IMR-90 (cell line): Measurements from ENCODE around the gene BPIFA1.

Source experiments
- BHLHE40 ChIP-seq: fragments of 150-350 bp; IDR thresholded peaks from 2 replicates; pipeline ENCODE4 v1.6.1; 2016; ENCODE audit warnings: mild to moderate bottlenecking, low read depth, low read length
- CEBPB ChIP-seq: IDR thresholded peaks from 2 replicates; pipeline ENCODE4 v1.6.1; 2012; ENCODE audit warnings: low read depth, low read length, improper control_type of control experiment
- CHD1 ChIP-seq: IDR thresholded peaks from 2 replicates; pipeline ENCODE4 v1.6.1; 2012; ENCODE audit warnings: low read depth, low read length, improper control_type of control experiment
- CTCF ChIP-seq: conservative IDR thresholded peaks from 2 replicates; pipeline ENCODE4 v1.5.1; 2012; ENCODE audit warnings: mild to moderate bottlenecking, low read depth, low read length, improper control_type of control experiment
- ELK1 ChIP-seq: fragments of 150-350 bp; IDR thresholded peaks from 2 replicates; pipeline ENCODE4 v1.6.1; 2016; ENCODE audit warnings: low read depth, mild to moderate bottlenecking, low read length, moderate library complexity, borderline replicate concordance
- FOS ChIP-seq: fragments of 150-350 bp; IDR thresholded peaks from 2 replicates; pipeline ENCODE4 v1.6.1; 2016; ENCODE audit warnings: low read depth, low read length
- MAFK ChIP-seq: IDR thresholded peaks from 2 replicates; pipeline ENCODE4 v1.6.1; 2012; ENCODE audit warnings: low read depth, low read length, improper control_type of control experiment
- MAZ ChIP-seq: IDR thresholded peaks from 2 replicates; pipeline ENCODE4 v1.6.1; 2012; ENCODE audit warnings: low read depth, mild to moderate bottlenecking, low read length, improper control_type of control experiment, moderate library complexity, borderline replicate concordance
- POLR2A ChIP-seq: IDR thresholded peaks from 2 replicates; pipeline ENCODE4 v1.6.1; 2012; ENCODE audit warnings: mild to moderate bottlenecking, low read depth, low read length
- RAD21 ChIP-seq: IDR thresholded peaks from 2 replicates; pipeline ENCODE4 v1.6.1; 2012; ENCODE audit warnings: low read length, improper control_type of control experiment
- RFX5 ChIP-seq: IDR thresholded peaks from 2 replicates; pipeline ENCODE4 v1.8.0; 2012; ENCODE audit warnings: low read depth, mild to moderate bottlenecking, low read length, moderate library complexity
- SMC3 ChIP-seq: fragments of 150-350 bp; IDR thresholded peaks from 2 replicates; pipeline ENCODE4 v1.6.1; 2016; ENCODE audit warnings: low read depth, mild to moderate bottlenecking, antibody characterized with exemption, low read length, moderate library complexity
- USF2 ChIP-seq: fragments of 150-350 bp; IDR thresholded peaks from 2 replicates; pipeline ENCODE4 v1.6.1; 2017; ENCODE audit warnings: mild to moderate bottlenecking, antibody characterized with exemption, low read length, low read depth

- TF ChIP-seq FOS (no peak), CTCF (no peak), POLR2A (no peak), USF2 (no peak), ELK1 (no peak), CEBPB (no peak), MAFK (no peak), SMC3 (no peak), CHD1 (no peak), RAD21 (no peak), RFX5 (no peak), BHLHE40 (no peak), MAZ (no peak)
Observed at GRCh38 chr20:33235696-33236095, at the start of gene BPIFA1.
